ENCODE data around the gene ZBED2. TPM values are rescaled to one million over a fixed set of nuclear protein-coding genes. Genes with fewer than 3 reads are reported as not detected.

The ZBED2 gene
- total RNA-seq, 1 experiment from 2014 or later: 54.7 TPM

DNA sequence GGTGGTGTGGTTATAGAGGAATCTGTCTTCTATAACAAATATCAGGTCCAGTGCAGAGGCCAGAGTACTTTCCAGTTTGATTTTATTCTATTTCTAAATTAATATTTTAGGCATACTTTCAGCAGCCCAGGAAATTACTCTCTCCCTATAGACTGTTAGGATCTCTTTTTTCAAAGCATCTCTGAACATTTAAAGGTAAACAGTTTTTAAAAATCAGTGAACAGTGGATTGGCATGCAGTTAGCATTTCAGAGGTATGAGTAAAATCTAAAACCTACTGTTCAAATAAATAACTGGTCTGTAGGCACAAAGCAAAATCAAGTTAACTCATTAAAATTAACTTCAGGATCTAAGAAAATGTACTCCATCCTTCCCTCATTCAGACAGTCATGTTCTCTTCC, 3.0 kb downstream of the ZBED2 start:
- H3K4me2 ChIP-seq: no peak overlapping the region
- H3K36me3 ChIP-seq (ENCODE audit: low read depth): no peaks in the 10 kb centered on the region
- ChIA-PET POLR2A (ENCODE audit: unreplicated experiment) (interaction anchor here (0.6 kb wide), 1 partner anchor 81 kb away, joined by 5 read pairs; no protein-coding TSS in a partner anchor), CTCF (no interaction called here)
- H3K27ac ChIP-seq: no peak overlapping the region
- peaks cover 28% of the 10 kb centered on the region for H3K4me1 ChIP-seq (replicated peaks; ENCODE audit: insufficient read depth)
- H2AFZ ChIP-seq: no peak overlapping the region
- H3K4me3 ChIP-seq: no peak overlapping the region
- H3K9me2 ChIP-seq (ENCODE audit: insufficient read depth): no peaks in the 10 kb centered on the region
- H3K9me3 ChIP-seq (ENCODE audit: insufficient read depth, low read depth): no peaks in the 10 kb centered on the region; the same call in 1 of the 2 replicates
- peaks cover 20% of the 10 kb centered on the region for H3F3A ChIP-seq (ENCODE audit: insufficient read depth, low read depth)
- H4K20me1 ChIP-seq (ENCODE audit: insufficient read depth): no peaks in the 10 kb centered on the region
- DNase-seq: no peak
- no peak for TF ChIP-seq EZH2 (IDR thresholded peaks at IDR 0.05; ENCODE audit: low read depth)
- TF ChIP-seq, protein P1, sequence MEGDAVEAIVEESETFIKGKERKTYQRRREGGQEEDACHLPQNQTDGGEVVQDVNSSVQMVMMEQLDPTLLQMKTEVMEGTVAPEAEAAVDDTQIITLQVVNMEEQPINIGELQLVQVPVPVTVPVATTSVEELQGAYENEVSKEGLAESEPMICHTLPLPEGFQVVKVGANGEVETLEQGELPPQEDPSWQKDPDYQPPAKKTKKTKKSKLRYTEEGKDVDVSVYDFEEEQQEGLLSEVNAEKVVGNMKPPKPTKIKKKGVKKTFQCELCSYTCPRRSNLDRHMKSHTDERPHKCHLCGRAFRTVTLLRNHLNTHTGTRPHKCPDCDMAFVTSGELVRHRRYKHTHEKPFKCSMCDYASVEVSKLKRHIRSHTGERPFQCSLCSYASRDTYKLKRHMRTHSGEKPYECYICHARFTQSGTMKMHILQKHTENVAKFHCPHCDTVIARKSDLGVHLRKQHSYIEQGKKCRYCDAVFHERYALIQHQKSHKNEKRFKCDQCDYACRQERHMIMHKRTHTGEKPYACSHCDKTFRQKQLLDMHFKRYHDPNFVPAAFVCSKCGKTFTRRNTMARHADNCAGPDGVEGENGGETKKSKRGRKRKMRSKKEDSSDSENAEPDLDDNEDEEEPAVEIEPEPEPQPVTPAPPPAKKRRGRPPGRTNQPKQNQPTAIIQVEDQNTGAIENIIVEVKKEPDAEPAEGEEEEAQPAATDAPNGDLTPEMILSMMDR (conservative IDR thresholded peaks at IDR 0.05): no peak
- H3K27me3 ChIP-seq (ENCODE audit: insufficient read depth, low read depth): no peaks in the 10 kb centered on the region
- intact Hi-C loops (cut with micrococcal nuclease; ENCODE audit: unreplicated experiment): no loop called here
- no TSS peak for BruUV-seq (replicated peaks)
- H3K79me2 ChIP-seq (ENCODE audit: low read depth): no peaks in the 10 kb centered on the region

DNA sequence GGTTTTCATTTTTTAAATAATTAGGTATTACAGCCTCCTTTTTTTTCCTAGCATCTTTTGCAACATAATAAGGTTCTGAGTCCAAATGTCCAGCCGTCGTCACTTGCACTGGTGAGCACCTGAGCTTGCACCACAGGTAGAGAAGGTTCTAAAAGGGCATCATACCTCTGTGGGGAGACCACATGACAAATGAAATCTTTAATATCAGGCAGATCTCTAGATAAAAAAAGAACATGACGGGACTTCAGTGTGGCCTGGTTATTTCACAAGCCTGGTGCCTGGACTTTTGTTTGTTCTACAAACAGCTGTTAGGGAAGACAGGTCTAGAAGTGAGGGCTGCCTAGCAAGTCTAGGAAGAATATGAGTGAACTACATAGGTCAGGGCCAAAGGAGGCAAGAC, 3.6 kb downstream of the ZBED2 start:
- ChIA-PET POLR2A (ENCODE audit: unreplicated experiment) (interaction anchor here (0.6 kb wide), 1 partner anchor 82 kb away, joined by 5 read pairs; no protein-coding TSS in a partner anchor), CTCF (interaction anchor here (2.1 kb wide), 1 partner anchor 13 kb away, joined by 10 read pairs; no protein-coding TSS in a partner anchor)
- H3K79me2 ChIP-seq (ENCODE audit: low read depth): no peaks in the 10 kb centered on the region
- H3K9me2 ChIP-seq (ENCODE audit: insufficient read depth): no peaks in the 10 kb centered on the region
- H3K4me2 ChIP-seq: no peak overlapping the region
- H2AFZ ChIP-seq: no peak overlapping the region
- H4K20me1 ChIP-seq (ENCODE audit: insufficient read depth): no peaks in the 10 kb centered on the region
- H3K27ac ChIP-seq: no peak overlapping the region
- no peaks in the 10 kb centered on the region for H3K27me3 ChIP-seq (ENCODE audit: insufficient read depth, low read depth)
- peaks cover 28% of the 10 kb centered on the region for H3K4me1 ChIP-seq (replicated peaks; ENCODE audit: insufficient read depth)
- H3K36me3 ChIP-seq (ENCODE audit: low read depth): no peaks in the 10 kb centered on the region
- intact Hi-C loops (cut with micrococcal nuclease; ENCODE audit: unreplicated experiment): no loop called here
- no peaks in the 10 kb centered on the region; the same call in 1 of the 2 replicates for H3K9me3 ChIP-seq (ENCODE audit: insufficient read depth, low read depth)
- no peak for DNase-seq
- TF ChIP-seq, protein P1 (conservative IDR thresholded peaks at IDR 0.05): no peak
- no peak for TF ChIP-seq EZH2 (IDR thresholded peaks at IDR 0.05; ENCODE audit: low read depth)
- no peak overlapping the region for H3K4me3 ChIP-seq
- BruUV-seq (replicated peaks): no TSS peak
- peaks cover 20% of the 10 kb centered on the region for H3F3A ChIP-seq (ENCODE audit: insufficient read depth, low read depth)

DNA sequence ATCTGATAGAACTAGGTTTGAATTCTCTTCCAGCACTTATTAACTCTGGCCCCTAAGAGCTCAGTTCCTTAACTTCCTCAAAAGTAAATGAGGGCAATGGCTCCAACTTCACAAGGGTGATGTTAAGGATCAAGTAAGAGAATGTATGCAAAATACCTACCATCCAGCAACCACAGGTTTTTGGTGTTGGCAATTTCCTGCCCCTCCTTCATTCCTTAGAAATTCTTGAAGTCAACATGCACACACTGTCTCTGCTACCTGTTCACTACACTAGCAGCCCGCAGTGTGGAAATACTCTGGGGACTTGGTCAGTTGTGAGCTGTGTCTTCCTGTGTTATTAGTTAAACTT, 5.0 kb downstream of the ZBED2 start:
- H3K9me2 ChIP-seq (ENCODE audit: insufficient read depth): no peaks in the 10 kb centered on the region
- H3K36me3 ChIP-seq (ENCODE audit: low read depth): no peaks in the 10 kb centered on the region
- peak in 1 of 2 experiments; percentile 69 for DNase-seq
- H3K4me3 ChIP-seq: no peak overlapping the region
- TF ChIP-seq, protein P1 (conservative IDR thresholded peaks at IDR 0.05): no peak
- TF ChIP-seq EZH2 (IDR thresholded peaks at IDR 0.05; ENCODE audit: low read depth): no peak
- no peaks in the 10 kb centered on the region for H4K20me1 ChIP-seq (ENCODE audit: insufficient read depth)
- no peak overlapping the region for H2AFZ ChIP-seq
- ChIA-PET POLR2A (ENCODE audit: unreplicated experiment) (interaction anchor here (0.6 to 0.7 kb wide), 2 partner anchors 11 to 12 kb away, joined by 3 to 4 read pairs; no protein-coding TSS in a partner anchor), CTCF (interaction anchor here (0.6 to 2.1 kb wide), 3 partner anchors 12 to 1904 kb away, joined by 3 to 10 read pairs (median 6); no protein-coding TSS in a partner anchor)
- H3K27me3 ChIP-seq (ENCODE audit: insufficient read depth, low read depth): no peaks in the 10 kb centered on the region
- 0 out of 2 replicates have a peak overlapping the region, but pooled peaks have one; percentile 10 for H3K27ac ChIP-seq
- BruUV-seq (replicated peaks): no TSS peak
- no peak overlapping the region for H3K4me2 ChIP-seq
- H3K4me1 ChIP-seq (replicated peaks; ENCODE audit: insufficient read depth): peaks cover 33% of the 10 kb centered on the region
- peaks cover 23% of the 10 kb centered on the region for H3F3A ChIP-seq (ENCODE audit: insufficient read depth, low read depth)
- intact Hi-C loops (cut with micrococcal nuclease; ENCODE audit: unreplicated experiment): no loop called here
- no peaks in the 10 kb centered on the region; the same call in 1 of the 2 replicates for H3K9me3 ChIP-seq (ENCODE audit: insufficient read depth, low read depth)
- H3K79me2 ChIP-seq (ENCODE audit: low read depth): no peaks in the 10 kb centered on the region

Data from PC-9 (cell line).